ENCODE data around the gene ZNF385C.

The ZNF385C gene

DNA sequence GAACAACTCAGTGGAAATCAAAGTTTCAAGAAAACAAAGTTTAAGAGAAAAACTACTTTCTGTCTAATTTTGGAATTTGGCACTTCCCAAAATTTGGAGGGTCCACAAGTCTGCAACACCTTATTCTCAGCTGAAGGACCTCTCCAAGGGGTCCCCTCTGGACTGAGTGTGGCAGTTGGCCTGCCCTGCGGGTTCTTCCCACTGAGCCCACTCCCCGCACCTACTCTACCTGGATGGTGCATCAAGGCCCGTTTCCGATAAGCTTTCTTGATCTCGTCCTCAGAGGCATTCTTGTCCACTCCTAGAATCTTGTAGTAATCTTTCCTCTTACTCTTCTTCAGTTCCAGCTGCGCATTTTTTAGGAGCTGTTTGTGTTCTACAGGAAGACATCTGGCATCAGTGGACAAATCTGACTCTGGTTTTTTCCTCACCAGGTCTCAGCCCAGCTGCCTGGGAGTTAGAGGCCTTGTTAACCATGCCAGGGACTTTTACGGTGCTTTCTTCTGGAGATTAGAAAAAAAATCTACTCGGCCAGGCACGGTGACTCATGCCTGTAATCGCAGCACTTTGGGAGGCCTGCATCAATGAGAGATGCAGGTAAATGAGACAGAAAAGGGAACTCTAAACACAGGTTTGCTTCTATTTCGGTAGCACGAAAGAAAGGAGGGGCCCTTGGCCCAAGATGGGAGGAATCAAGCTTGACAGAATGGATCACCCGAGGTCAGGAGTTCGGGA lies 116.1 kb downstream of the ZNF385C start:
- DNase-seq: no peak

DNA sequence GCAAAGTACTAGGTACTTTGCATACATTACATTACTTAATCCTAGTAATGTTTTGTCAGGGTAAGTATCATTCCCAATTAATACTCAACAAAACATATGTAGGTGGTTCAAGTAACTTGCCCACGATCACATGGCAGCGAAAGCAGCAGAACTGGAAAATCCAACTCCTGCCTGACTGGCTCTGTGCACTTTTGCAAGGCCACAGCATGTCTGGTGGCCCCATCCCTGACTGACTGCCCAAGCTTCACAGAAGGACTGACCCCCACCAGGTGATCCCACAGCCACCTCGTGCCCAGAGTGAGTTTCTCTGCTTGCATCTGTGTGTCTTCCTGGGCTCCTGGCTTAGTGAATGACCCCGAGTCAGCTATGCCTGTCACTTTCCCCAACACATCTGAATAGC lies 120.3 kb downstream of the ZNF385C start:
- no peak for DNase-seq

DNA sequence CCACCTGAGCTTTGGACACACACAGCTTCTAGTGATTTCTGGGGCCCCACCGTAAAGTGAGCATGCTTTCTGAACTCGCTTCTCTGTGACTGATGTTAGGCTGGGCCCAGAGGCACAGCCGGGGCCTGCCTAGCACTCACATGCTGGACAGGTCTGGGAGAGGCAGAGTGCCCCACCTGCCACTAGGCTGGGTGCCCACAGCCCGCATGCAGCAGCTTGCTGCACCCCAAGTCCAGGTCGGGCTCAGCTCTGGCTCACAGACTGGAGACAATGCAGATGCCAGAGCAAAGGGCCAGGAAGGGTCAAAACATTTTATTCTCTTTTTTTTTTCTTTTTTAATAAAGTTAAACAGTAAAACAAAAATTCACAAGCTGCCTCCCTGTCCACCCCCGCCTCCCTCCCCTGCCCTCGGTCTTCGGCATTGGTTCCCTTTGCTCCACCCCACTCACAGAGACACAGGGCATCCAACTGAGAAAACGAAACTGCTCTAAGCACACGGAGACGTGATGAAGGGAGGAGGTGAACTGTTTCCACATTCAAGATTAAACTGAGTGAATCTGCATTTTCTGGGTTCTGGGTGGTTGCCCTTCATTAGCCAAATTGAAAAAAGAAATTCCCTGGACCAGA lies 122.0 kb downstream of the ZNF385C start:
- no peak for DNase-seq

All from activated T-cell treated with anti-CD3 and anti-CD28 coated beads, Interleukin-2, amount 50 U/mL, for 48 hours (primary cell).